GM03348 (cell line): ENCODE measurements around the gene PTAR1.
"Not testable (repeated sequence)": the region's sequence is repeated elsewhere in the genome, so short reads cannot be mapped to it uniquely, and the experiment has no call there.

Experiments used
- DNase-seq: peaks from one replicate; pipeline ENCODE4 v3.0.0; 2012; ENCODE audit warnings: low spot score

Gene PTAR1, protein sequence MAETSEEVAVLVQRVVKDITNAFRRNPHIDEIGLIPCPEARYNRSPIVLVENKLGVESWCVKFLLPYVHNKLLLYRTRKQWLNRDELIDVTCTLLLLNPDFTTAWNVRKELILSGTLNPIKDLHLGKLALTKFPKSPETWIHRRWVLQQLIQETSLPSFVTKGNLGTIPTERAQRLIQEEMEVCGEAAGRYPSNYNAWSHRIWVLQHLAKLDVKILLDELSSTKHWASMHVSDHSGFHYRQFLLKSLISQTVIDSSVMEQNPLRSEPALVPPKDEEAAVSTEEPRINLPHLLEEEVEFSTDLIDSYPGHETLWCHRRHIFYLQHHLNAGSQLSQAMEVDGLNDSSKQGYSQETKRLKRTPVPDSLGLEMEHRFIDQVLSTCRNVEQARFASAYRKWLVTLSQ

DNA sequence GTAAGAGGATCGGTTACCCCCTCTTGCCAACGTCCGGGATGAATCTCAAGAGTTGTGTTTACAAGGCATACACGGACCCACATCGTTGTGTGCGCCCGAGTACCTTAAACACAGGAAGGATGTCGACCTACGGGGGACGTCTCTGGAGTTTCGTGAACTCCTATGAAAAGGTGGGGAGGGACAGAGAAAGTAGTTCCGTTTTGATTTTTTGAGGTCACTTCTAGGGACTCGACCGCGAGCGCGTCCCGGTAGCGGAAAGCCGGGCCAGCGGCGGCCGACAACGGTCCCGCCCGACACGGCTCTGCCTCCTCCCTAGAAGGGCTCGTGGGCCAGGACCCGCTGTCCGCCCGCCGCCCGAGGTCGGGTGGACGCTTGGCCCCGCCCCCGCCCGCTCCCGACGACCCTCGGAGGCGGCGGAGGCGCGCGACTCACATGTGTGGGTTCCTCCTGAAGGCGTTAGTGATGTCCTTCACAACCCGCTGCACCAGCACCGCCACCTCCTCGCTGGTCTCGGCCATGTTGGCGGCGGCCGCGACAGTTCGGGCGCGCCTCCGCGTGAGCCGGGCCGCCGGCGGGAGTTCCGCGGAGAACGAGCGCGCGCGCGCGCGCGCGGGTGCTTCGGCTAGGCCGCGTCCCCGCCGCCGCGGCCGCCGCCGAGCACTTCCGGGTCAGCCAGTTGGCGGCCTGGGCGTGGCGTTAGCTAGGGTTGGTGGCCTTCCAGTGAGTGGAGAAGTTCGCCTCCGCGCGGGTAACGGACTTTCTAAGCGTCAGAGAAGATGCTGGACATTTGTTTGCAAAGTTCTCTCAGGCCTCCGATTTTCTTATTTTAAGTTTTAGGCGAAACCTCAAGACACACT, at the start of gene PTAR1:
TSS of gene PTAR1 (minus strand) at position 591 of the 857 bp plus-strand sequence. CDS start at position 518, 73 bp downstream.
- peak; percentile 95 for DNase-seq

DNA sequence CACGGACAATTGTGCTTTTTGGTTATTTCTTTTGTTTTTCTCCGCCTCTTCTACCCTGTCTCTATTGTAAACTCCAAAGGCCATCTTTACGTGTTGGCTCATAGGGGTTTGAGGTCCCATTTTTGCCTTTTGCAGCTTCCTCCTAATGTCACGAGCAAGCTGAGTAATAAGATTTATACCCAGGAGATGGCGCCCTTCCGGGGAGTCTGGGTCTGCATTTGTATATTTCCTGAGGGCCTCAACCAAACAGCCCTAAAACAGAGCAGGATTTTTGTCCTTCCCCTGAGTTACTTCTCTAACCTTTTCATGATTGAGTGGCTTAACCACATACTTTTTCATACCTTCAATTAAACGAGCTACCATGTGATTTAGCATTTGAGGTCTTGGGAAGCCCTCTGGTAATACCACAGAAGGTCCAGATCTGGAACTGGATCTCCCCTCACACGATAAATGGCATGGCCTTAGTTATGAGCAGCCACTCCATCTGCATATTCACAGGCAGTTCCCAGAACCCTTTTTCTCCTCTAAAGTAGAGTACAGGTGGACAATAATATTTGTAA, 49.6 kb upstream of the PTAR1 start:
- DNase-seq = peak; percentile 45

DNA sequence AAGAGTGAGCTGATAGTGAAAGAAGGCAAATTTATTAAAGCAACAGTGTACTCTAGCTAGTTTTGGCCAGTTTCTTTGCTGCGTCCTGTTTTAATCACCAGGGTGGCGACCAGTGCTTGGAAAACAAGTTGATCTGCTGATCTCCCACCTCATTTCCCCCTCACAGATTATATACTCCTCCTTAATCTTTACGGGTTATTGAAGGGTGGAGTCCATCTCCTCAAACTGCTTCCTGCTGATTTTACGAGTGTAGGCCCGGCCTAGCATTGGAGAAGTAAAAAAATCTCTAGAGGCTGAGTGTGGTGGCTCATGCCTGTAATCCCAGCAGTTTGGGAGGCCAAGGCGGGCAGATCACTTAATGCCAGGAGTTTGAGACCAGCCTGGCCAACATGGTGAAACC, 46.8 kb upstream of the PTAR1 start:
- DNase-seq = no peak

DNA sequence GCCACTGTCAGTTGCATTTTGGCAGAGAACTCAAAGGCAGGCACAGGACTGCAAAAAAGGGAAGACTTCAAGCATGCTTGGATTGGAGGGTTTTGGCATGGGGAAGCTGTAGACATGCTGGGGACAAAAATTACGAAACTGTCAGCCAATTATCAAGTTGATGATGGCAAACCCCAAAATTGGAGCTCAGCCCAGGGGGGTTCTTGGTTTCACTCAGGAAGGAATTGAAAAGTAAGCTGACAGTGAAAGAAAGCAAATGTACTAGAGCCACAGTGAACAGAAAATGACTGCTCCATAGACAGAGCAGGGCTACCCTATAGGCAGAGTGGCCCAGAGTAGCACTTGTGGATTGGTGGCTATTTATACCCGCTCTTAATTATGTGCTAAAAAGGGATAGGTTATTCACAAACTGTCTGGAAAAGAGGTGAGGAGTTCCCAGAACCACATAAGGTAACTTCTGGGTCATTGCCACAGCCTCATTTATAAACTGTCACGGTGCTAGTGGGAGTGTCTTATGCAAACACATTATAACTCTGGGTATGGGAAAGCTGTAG, 46.2 kb upstream of the PTAR1 start:
- no peak for DNase-seq

DNA sequence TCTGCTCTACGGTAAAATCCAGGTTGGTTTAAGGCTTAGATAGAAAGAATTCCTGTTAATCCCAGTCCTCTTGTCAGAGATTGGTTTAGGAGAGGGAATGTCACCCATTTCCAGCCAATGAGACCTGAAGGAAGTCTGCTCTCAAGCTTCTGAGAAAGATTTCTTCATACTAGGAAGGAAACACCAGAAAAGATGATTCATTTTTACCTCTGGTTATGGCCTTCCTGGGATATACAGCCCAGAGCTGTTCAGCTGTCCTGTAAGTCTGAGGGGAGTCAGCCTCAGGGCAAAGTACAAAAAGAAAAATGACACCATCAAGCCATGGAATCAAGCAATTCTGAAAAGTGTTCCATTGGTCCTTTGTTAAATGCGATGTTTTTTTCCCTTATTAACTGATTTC, 42.2 kb upstream of the PTAR1 start:
- no peak for DNase-seq

DNA sequence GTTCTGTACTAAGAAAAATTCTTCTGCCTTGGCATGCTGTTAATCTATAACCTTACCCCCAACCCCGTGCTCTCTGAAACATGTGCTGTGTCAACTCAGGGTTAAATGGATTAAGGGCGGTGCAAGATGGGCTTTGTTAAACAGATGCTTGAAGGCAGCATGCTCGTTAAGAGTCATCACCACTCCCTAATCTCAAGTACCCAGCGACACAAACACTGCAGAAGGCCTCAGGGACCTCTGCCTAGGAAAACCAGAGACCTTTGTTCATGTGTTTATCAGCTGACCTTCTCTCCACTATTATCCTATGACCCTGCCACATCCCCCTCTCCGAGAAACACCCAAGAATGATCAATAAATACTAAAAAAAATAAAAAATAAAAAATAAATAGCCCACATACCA, 40.2 kb upstream of the PTAR1 start:
- DNase-seq = not testable (repeated sequence)

DNA sequence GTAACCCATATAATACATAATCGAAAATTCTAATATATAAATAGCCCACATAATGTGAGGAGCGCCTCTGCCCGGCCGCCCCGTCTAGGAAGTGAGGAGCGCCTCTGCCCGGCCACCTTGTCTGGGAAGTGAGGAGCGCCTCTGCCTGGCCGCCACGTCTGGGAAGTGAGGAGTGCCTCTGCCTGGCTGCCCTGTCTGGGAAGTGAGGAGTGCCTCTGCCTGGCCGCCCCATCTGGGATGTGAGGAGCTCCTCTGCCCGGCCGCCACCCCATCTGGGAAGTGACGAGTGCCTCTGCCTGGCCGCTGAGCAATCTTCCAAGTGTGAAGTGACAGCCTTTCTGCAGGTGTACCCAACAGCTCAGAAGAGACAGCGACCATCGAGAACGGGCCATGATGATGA, 39.7 kb upstream of the PTAR1 start:
- DNase-seq = not testable (repeated sequence)

DNA sequence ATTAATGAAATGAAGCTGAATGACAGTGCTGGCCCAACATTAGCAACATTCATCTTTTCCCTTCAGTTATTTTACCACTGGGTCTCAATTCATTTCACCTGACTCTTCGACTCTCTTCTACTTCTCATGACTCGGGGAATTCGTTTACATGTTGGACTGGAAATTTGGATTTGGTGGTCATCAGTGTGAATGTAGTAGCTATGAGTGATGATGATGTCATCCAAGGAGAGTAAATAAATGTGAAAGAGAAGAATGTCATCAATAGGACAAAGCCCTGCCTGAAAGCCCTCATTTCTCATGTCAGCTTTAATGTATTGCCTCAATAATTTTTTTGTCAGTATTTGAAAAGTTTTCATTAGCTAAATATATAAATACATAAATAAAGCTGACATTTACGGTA, 38.9 kb upstream of the PTAR1 start:
- DNase-seq = no peak

DNA sequence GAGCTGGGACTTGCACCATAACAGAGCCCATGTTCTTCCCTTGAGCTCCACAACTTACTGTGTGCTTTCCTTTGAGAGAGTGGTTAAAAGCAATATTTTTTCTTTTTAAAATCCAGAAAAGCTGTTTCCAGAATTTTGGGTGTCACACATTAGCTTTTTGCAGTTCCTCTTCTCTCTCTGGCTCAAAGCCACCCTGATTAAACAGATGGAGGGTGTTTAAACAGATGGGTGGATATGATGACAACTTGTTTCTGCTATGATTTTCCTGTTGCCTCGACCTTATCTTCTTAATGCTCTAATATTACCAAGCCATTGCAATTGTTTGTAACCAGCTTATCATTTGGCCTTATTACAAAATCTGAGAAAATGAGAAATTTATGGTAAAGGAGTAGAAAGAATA, 37.9 kb upstream of the PTAR1 start:
- no peak for DNase-seq

DNA sequence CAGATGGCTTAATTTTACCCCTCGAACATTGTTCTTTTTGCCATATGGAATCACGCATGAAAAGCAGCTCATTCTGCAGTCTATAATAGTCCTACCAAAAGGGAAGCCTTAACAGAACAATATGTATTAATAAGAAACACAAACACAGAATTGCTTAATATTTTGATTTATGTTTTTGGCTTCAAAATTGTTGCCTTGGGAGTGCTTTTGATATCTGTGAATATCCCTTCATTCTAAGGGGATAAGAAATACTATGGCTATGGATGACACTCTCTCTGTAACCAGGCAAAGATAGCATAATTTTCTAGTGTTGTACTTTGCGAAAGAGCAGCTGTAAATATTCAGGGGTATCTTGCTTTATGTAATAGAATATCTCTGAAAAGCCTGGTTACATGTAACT, 34.5 kb upstream of the PTAR1 start:
- no peak for DNase-seq

DNA sequence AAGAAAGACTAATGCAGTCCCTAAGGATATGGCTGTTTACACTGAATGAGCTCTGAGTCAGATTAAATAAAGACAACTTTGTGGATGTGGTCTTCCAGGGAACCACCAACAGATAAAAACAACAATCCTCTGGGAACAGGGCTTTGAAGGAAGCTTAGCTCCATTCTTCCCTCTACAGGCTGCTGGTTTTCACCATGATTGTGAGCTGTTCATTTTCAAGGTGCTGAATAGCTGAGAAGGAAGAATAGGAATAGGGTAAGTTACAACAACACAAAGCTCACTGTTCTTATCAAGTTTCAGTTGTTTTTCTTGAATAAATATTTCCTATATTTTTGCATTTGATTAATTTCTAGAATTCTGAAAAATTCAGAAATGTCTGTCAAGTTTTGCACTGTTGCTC, 25.9 kb upstream of the PTAR1 start:
- DNase-seq = peak; percentile 38

DNA sequence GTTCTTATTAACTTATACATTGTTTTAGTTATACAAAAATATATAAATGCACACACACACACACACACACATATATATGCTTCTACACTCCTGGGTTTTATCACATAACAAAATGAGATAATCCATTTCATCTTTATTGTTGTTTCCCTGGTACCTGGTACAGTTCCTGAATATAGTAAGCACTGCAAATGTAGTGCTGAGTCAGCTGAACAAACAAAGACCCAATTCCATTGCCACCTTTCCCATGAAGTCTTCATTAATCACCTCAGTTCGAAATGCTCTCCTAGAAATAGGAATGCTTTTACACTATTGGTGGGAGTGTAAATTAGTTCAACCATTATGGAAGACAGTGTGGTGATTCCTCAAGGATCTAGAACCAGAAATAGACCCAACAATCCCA, 13.4 kb upstream of the PTAR1 start:
- no peak for DNase-seq

DNA sequence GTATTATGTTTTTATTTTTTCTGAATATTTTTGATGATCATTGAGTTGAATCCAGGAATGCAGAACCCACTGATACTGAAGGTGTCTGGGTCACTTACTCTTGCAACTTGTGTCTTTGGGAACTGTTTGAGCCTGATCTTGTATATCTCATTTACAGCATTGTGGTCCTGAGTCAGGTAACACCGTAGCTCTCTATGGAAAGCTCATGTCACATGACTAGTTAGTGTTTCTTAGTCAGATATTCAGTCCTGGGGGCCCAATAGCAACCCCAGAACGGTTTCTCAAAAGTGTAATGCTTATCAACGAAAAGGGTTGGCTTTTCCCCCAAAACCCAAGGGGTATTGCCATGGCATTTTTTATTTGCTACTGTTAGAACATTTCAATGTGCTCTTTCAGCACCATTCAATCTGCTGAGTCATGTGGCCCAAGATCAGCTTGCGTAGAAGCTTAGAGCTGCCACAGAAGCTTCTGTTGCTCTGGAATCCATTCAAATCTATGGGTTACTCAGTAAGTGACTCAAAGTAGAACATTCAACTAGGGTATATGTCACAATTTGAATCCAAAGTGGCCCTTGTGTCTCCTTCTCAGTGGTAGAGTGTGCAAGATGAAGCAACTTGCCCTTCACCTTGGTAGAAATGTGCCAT, 12.1 kb upstream of the PTAR1 start:
- peak; percentile 37 for DNase-seq

DNA sequence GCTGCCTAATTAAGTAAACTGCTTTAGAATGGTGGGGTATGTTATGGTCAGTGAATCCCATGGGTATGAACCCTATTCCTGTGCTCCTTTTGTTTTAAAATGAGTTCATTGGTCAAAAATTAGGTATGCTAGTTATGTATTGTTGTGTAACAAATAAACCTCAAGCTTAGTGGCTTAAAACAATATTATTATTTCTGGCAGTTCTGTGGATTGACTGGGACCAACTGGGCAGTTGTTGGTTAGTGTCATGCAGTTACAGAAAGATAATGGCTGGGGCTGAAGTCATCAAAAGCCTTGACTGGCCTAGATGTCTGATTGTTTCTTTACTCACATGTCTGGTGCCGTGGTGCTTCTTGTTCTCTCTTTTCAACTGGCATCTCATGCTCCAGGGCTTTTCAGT, 8.9 kb upstream of the PTAR1 start:
- DNase-seq = peak; percentile 24

DNA sequence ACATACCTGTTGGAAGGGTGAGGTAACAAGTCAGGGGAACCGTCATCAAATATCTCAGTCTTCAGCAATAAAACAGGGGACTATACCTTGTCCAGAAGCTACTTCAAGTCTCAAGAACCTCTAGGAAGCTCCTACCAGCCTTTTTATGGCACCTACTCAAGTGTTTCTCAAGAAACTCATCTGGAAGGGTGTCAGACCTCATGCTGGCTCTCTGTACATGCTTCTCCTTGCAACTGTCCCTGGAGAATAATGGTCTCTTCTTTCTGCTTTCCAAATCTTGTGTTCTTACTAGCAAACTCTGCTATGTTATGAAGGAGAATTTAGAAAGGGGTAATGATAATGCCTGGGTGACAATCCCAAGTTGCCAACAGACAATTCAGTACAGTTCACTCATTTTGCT, 8.3 kb upstream of the PTAR1 start:
- DNase-seq = peak; percentile 22

DNA sequence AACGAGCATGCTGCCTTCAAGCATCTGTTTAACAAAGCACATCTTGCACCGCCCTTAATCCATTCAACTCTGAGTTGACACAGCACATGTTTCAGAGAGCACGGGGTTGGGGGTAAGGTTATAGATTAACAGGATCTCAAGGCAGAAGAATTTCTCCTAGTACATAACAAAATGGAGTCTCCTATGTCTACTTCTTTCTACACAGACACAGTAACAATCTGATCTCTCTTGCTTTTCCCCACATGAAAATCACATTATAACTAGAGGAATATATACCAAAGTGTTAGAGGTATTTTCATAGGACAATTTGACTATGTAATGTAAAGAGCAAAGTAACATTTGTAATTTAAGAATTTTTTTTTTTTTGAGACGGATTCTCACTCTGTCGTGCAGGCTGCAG, 4.1 kb upstream of the PTAR1 start:
- not testable (repeated sequence) for DNase-seq

DNA sequence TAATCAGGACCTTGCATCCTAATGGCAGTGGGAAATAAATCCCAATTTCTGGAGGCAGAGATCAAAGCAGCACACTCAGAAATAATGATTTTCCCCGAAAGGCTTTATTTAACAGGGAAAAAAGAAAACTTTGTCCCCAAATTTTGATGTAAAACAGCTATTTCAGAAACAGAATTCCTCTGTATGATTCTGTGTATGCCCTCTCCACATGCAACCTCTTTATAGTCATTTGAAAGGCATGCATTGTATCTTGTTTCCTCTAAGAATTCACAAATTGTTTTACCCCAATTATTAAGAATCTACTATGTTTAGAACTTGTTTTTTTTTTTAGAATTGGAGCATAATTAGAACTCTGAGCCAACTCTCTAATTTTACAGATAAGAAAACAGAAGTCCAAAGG, 2.7 kb upstream of the PTAR1 start:
- DNase-seq = peak; percentile 33

DNA sequence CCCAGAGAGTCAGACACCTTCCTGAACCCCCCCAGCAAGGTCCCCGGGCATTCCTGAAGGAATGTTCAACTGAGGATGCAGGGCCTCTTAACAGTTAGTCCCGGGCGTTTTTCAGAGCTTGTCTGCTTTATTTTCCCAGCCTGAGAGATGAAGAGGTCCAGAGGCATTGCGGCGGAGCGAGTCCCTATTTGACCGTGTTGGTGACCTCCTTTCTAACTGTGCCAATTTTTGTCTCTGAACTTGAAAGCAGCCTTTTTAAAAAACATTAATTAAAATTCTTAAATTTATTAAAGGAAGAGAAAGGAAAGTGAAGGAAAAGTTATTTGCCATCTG, 433 bp upstream of the PTAR1 start:
- no peak for DNase-seq

DNA sequence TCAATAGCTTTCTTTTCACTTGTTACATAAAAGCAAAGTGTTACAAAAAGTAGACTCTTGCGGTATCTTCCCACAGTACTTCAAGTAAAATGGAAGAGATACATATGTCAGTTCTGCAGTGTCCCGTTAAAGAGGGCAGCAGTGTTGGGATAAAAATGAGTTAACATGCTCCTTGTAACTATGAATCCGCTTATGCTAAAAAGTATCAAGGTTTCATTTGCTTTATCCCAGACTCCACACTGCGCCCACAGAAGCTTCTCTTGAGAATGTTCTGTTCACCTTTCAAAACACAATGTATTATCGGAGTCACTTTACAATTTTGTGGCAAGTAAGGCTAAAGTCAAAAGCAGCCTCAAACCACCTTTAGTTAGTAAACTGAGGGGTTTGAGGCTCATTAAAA, 790 bp downstream of the PTAR1 start:
- no peak for DNase-seq

DNA sequence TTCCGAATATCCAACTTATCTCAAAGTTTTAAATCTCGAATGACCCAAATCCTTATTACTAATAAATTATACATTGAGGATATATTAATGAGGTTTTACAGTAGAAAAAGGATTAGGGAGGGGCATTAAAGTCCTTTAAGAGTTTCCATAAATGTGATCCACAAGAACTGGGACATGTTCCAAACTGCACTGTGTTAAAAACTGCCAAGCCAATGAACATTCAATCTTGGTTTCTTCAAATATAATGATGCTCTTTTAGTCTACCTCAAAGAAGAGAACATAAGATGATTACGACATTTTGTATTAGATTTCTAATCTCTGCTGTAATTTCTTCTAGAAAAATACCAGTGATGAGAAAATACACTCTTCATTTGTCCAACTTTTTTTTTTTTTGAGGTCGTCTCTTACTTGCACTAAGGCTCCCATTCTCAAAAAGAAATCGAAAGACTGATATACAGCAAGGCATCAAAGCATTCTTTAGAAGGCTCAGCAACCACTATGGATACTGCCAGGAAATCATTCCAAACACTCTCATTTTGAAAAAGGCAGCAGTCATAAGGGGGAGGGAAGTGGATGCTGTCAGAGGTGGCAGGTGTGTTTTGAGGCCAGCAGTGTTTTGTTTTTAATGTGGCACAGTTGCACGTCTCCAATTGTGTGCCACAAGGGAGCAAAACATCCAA, 1.7 kb downstream of the PTAR1 start:
- DNase-seq = no peak

DNA sequence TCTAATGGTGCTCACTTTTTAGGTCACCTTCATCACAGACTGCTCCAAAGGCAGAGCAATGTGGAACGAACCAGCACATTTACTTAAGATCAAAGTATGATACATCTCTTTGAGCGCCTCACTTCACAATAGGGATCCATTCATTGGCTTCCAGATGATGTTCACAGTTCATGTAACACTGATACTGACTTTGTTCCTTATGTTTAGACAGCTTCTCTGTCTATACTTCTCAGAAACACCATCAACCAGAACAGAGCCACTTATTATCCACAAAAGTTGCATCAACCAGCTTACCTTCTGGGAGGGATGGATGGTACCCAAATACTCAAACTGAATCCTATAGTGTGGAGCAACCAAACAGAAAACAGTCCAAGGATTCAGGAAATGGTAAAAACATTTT, 4.6 kb downstream of the PTAR1 start:
- no peak for DNase-seq

DNA sequence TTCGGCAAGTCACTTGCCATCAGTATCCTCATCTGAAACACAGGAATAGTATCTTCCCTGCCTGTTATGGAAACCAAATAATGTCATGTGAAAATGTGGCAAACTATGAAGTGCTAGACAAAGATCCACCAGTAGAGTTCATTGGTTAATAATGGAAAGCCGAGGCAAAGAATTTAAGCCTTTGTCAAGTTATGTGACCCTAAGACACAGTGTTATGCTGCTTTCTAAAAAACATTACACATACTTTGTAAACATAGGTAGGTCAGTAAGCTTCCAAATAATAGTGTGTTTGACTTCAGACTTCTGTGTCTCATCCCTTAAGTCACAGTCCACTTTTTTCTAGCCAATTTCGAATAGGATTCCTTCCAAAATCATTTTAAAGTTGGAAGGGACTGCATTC, 6.0 kb downstream of the PTAR1 start:
- DNase-seq = no peak
